Small intestine (tissue), 7 donors: Measurements from ENCODE around the gene MUC6. TPM values are rescaled to one million over a fixed set of nuclear protein-coding genes. Genes with fewer than 3 reads are reported as not detected.
A peak's percentile ranks its signal among the peaks of the same experiment; 100 is the strongest.

Source experiments
- DNase-seq, 2 donors: peaks; one replicate each; pipeline versions ENCODE4 v3.0.0 to v3.0.0-alpha.2; 2013
- FAIRE-seq: peaks from 2 replicates; lab custom pipeline; 2012; peaks lifted over from hg19 to GRCh38; lab: Jason Lieb, UNC
- H3K27ac ChIP-seq, 3 donors: one replicate each; pipeline ENCODE4 v1.5.1; 2013; ENCODE audit warnings: low read length in 2 of 3, mild to moderate bottlenecking in 2 of 3, control low read depth in 1 of 3, inconsistent platforms in 1 of 3, low read depth in 1 of 3, moderate library complexity in 1 of 3
- H3K27me3 ChIP-seq, 3 donors: one replicate each; pipeline ENCODE4 v1.6.1; 2013; ENCODE audit warnings: low read length in 3 of 3, inconsistent platforms in 1 of 3; ENCODE audit not compliant: control insufficient read depth in 3 of 3, insufficient read depth in 3 of 3
- H3K36me3 ChIP-seq, 3 donors: one replicate each; pipeline ENCODE4 v1.6.1; 2013; ENCODE audit warnings: low read length in 3 of 3, inconsistent platforms in 1 of 3, low read depth in 1 of 3, mild to moderate bottlenecking in 1 of 3, moderate library complexity in 1 of 3; ENCODE audit not compliant: control insufficient read depth in 3 of 3, insufficient read depth in 2 of 3
- H3K4me1 ChIP-seq, 3 donors: one replicate each; pipeline ENCODE4 v1.6.1; 2013; ENCODE audit warnings: low read length in 2 of 3, inconsistent platforms in 1 of 3, low read depth in 1 of 3, mild to moderate bottlenecking in 1 of 3, moderate library complexity in 1 of 3; ENCODE audit not compliant: control insufficient read depth in 3 of 3, insufficient read depth in 2 of 3
- H3K4me3 ChIP-seq, 3 donors: one replicate each; pipeline ENCODE4 v1.5.1; 2013; ENCODE audit warnings: low read length in 3 of 3, control low read depth in 1 of 3, inconsistent platforms in 1 of 3, low read depth in 1 of 3, mild to moderate bottlenecking in 1 of 3, moderate library complexity in 1 of 3
- H3K9me3 ChIP-seq, 2 donors: one replicate each; pipeline ENCODE4 v1.6.1; 2013; ENCODE audit warnings: low read depth in 1 of 2, low read length in 1 of 2; ENCODE audit not compliant: control insufficient read depth in 2 of 2, insufficient read depth in 1 of 2
- WGBS, 3 donors: extraction: QIAGEN DNeasy Blood & Tissue Kit; methylation state at CpG; one replicate each; pipeline ENCODE4 v1.1.7; 2013; 5-methylcytosine and 5-hydroxymethylcytosine counted together
- polyA plus RNA-seq, 4 donors: library from polyadenylated mRNA; stranded (reverse) in 3 of 4; unstranded in 1 of 4; fragments of 200-250 nt in 3 of 4; fragments of 120-200 nt in 1 of 4; gene quantifications; one replicate each; pipeline versions ENCODE4 v1.2.1 to v1.2.3, GENCODE V29; 2013
- donor health status: healthy with polysubstance abuse.
- donor health status: control.
- donor health status: control.
- donor health status: Bipolar disorder and iron deficiency.
- donor health status: healthy.

MUC6 gene
- polyA plus RNA-seq, 4 donors, result 0.09 to 0.34 (median 0.22) TPM; not detected in 1

DNA sequence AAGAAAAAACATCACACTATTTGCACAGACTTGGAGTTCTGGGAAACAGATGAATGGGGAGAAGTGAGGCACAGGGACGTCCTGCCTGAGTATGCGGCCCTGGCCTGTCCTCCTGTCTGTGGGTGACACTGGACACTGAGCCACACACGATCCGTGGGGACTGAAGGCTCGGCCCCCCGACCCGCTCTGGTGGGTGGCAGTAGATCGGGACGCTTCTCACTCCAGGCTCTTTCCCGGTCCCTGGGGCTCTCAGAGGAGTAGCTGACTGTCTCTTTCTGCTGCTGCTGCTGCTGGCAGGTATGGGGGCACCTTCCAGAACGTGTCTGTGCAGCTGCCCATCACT lies 27.7 kb downstream of the MUC6 start:
- H3K4me3 ChIP-seq, result no peak overlapping the region
- 90 to 93% (median 91%) methylated on average over 11 of the region's 11 CpGs for WGBS, 3 donors
- no peaks in the 10 kb centered on the region for H3K27me3 ChIP-seq
- H3K36me3 ChIP-seq, result peaks cover 28 to 92% (median 33%) of the 10 kb centered on the region in 3 donors
- FAIRE-seq, result no peak
- no peaks in the 10 kb centered on the region for H3K9me3 ChIP-seq
- no peak overlapping the region for H3K27ac ChIP-seq
- H3K4me1 ChIP-seq, result no peaks in the 10 kb centered on the region
- no peak for DNase-seq

DNA sequence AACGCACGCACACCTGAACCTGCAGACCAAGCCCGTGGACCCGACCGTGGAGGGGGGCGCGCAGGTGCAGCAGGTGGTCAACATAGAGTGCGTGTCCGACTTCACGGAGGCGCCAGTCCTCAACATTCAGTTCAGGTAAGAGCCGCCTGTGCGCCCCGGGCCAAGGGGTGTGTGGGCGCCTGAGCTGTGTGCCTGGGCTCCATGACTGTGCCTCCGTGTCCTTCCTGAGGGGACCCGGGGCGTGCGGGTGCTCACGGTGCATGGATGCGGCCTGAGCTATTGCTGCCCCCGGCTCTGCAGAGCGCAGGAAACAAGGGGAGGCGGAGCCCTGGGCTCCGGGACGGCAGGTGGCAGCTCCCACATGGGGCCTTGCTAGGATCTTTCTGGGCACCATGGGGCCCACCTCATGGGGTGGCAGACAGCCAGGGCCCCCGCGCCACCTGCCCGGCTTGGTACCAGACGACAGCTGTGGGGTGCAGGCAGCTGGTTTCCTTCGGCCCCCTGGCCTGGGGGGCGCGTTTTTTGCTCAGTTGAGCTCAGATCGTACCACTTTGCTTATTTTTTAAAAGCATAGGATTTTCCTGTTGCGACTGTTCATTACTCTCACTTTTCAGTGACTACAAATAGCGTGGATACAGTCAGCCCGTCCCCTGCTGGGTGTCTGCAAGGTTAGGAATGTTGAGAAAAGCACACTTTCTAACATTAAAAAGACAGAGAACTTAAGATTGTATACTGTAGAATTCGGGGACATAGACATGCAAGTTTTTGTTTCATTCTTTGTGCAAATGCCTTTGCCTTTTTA lies 28.3 kb downstream of the MUC6 start:
- no peaks in the 10 kb centered on the region for H3K4me1 ChIP-seq
- FAIRE-seq, result no peak
- H3K4me3 ChIP-seq, result no peak overlapping the region
- DNase-seq, result no peak
- no peaks in the 10 kb centered on the region for H3K27me3 ChIP-seq
- H3K9me3 ChIP-seq, result no peaks in the 10 kb centered on the region
- 91 to 97% (median 91%) methylated on average over 37 to 38 of the region's 38 CpGs for WGBS, 3 donors
- H3K27ac ChIP-seq, result no peak overlapping the region
- peaks cover 28 to 90% (median 33%) of the 10 kb centered on the region in 3 donors for H3K36me3 ChIP-seq

DNA sequence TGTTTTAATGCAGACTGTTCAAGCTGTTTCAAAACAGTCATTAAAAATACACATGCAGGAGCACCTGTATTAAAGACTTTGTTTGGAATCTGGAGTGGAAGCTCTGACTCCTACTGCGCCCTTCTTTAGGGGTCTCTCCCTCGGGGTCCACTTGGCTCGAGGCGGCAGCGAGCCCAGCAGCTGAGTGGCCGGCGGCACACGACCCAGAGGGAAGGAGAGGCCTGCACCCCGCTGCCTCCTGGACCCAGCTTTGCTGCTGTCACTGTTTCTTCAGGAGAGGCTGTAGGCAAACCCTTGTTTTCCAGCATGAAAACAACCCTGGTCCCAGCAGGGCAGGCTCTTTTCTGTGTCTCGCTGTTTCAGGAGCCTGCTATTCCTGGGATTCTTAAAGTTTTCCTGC lies 29.2 kb downstream of the MUC6 start:
- Histone ChIP-seq H3K4me1 (no peaks in the 10 kb centered on the region), H3K9me3 (no peaks in the 10 kb centered on the region), H3K27me3 (no peaks in the 10 kb centered on the region), H3K36me3 (peaks cover 26 to 90% (median 33%) of the 10 kb centered on the region in 3 donors), H3K4me3 (no peak overlapping the region), H3K27ac (no peak overlapping the region)
- no peak for DNase-seq
- no peak for FAIRE-seq
- WGBS, 3 donors, result 92 to 97% (median 93%) methylated on average over 10 of the region's 10 CpGs

- no peaks in the 10 kb centered on the region for H3K9me3 ChIP-seq
- no peaks in the 10 kb centered on the region for H3K27me3 ChIP-seq
- DNase-seq, result no peak
- WGBS, 3 donors, result 91% methylated on average over 13 of the region's 13 CpGs
- H3K4me3 ChIP-seq, result no peak overlapping the region
- H3K36me3 ChIP-seq, result peaks cover 26 to 90% (median 33%) of the 10 kb centered on the region in 3 donors
- no peaks in the 10 kb centered on the region for H3K4me1 ChIP-seq
- no peak overlapping the region for H3K27ac ChIP-seq
- no peak for FAIRE-seq
Measured at GRCh38 chr11:1006762-1007161, 29.8 kb downstream of the MUC6 start.

- Histone ChIP-seq H3K9me3 (no peaks in the 10 kb centered on the region), H3K27me3 (no peaks in the 10 kb centered on the region), H3K27ac (no peak overlapping the region), H3K4me1 (no peaks in the 10 kb centered on the region), H3K36me3 (peaks cover 23 to 90% (median 30%) of the 10 kb centered on the region in 3 donors), H3K4me3 (no peak overlapping the region)
- FAIRE-seq (no peak), DNase-seq (peak in 1 of 2 donors; percentile 16)
- WGBS, 3 donors, result 76 to 82% (median 81%) methylated on average over 21 of the region's 21 CpGs
Measured at GRCh38 chr11:1005928-1006327, 30.6 kb downstream of the MUC6 start.

DNA sequence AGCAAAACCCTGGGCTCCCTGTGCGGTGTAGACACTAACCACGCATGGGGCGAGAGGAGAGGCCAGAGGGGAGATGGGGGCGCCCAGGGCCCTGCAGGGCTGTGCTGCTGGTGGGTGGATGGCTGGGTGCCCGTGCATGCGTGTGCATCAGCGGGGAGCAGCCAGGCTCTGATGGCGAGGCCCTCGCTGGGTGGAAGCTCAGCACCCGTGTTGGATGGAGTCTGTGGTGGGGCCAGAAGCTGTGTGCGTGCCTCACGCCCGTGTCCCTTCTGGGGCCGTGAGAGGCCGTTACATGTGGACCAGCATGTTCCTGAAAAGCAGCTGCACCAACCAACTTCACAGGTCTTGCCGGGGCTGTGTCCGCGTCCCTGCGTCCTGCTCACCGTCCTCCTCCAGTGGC lies 33.4 kb downstream of the MUC6 start:
- DNase-seq (no peak), FAIRE-seq (no peak)
- Histone ChIP-seq H3K4me3 (no peak overlapping the region), H3K36me3 (peaks cover 11 to 84% (median 15%) of the 10 kb centered on the region in 3 donors), H3K27ac (no peak overlapping the region), H3K27me3 (no peaks in the 10 kb centered on the region), H3K4me1 (no peaks in the 10 kb centered on the region), H3K9me3 (no peaks in the 10 kb centered on the region)
- WGBS, 3 donors, result 91 to 95% (median 93%) methylated on average over 20 of the region's 20 CpGs

DNA sequence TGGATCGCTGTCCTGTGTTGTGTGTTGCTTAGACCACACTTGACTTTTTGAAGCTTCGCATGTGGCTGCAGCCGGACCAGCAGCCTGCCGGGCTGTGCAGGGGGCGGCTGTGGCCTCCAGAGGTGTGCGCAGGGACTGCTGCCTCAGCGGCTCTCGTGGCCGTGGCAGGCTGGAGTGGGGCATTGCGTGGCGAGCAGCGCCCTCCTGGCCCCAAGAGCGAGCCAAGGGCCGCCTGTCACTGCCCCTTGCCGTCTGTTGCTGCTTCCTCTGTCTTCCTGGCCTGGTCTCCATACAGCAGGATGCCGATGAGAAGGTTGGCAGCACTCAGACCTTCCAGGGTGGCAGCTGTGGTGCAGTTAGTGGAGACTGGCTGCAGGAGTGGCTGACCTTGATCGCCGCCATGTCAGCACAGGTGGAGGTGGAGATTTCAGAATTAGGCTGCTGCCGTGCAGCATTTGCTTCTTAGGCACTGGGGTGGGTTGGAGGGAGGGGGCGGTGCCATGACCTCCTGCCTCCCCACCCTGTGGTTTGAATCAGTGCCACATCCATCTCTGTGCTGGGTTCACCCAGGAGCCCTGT lies 34.0 kb downstream of the MUC6 start:
- Histone ChIP-seq H3K27ac (no peak overlapping the region), H3K36me3 (peaks cover 9 to 82% (median 9%) of the 10 kb centered on the region in 3 donors), H3K4me3 (no peak overlapping the region), H3K27me3 (no peaks in the 10 kb centered on the region), H3K9me3 (no peaks in the 10 kb centered on the region), H3K4me1 (no peaks in the 10 kb centered on the region)
- FAIRE-seq (no peak), DNase-seq (no peak)
- WGBS, 3 donors, result 90 to 94% (median 94%) methylated on average over 20 of the region's 20 CpGs

GRCh38 chr11:1001617-1002405 lies 34.7 kb downstream of the MUC6 start:
- FAIRE-seq, result no peak

More at GRCh38 chr11:1001617-1002405, 34.7 kb downstream of the MUC6 start:
- no peak overlapping the region for H3K4me3 ChIP-seq
- 94 to 95% (median 94%) methylated on average over 32 of the region's 32 CpGs for WGBS, 3 donors
- no peak overlapping the region for H3K27ac ChIP-seq
- no peak for DNase-seq
- no peaks in the 10 kb centered on the region for H3K4me1 ChIP-seq
- peaks cover 6 to 82% (median 6%) of the 10 kb centered on the region in 3 donors for H3K36me3 ChIP-seq
- no peaks in the 10 kb centered on the region for H3K27me3 ChIP-seq
- no peaks in the 10 kb centered on the region for H3K9me3 ChIP-seq
